ENCODE data around the gene MEIG1. TPM values are rescaled to one million over a fixed set of nuclear protein-coding genes. Genes with fewer than 3 reads are reported as not detected.
"Not testable (repeated sequence)": the region's sequence is repeated elsewhere in the genome, so short reads cannot be mapped to it uniquely, and the experiment has no call there.

Gene MEIG1
- polyA plus RNA-seq, 4 donors: 0.84 to 1.9 (median 1.5) TPM

DNA sequence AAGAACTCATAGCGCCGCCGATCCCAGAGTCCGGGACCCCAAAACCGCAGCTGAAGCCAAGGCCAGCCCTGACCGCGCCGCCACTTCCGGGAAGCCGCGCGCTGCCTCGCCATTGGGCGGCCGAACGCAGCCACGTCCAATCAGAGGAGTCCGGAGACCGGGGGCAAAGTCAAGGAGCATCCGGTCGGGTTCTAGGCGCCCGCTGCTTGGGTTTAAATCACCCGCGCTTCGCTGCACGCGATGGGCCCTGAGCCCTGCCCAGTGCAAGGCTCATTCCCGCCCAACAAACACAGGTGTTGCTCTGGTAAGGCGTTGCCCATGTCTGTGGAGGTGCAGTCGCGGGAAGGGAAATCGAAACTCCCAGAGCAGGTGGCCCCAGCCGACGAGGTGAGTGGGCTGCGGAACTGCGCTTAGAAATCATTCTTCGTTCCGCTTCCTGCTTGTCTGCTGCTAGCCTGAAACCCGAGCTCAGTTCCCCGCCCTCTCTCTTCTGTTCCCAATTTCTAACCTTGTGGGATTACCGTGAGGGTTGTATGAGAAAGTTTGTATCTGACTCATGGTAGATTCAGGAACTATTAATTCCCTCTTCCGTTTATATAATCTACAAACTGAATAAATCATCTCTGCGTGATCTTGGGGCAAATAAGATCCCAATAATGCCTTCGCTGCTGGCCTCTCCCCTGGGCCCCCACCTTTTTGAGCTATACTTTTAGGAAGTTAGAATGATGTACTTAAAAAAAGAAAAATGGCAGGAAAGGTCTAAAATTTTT lies 5.0 kb upstream of the MEIG1 start, which contains the start of gene DCLRE1C:
Gene DCLRE1C (minus strand): TSS at position 96 of the 770 bp plus-strand sequence. CDS start 86 bp downstream, at position 10.
- DNase-seq (ENCODE audit: low read depth in 4 of 4, low spot score in 3 of 4): peak; percentile 80 to 87 (median 83)

DNA sequence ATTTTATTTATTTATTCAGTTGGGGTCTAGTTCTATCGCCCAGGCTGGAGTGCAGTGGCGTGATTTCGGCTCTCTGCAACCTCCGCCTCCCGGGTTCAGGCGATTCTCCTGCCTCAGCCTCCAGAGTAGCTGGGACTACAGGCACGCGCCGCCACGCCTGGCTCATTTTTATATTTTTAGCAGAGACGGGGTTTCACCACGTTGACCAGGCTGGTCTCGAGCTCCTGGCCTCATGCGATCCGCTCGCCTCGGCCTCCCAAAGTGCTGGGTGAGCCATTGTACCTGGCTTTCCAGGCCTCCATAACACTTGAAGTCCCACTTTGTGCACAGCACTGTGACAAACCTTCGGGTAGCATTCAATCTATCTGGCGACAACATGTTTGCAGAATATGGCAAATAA lies 4.3 kb upstream of the MEIG1 start:
- DNase-seq (ENCODE audit: low read depth in 4 of 4, low spot score in 3 of 4): no peak

- DNase-seq (ENCODE audit: low read depth in 4 of 4, low spot score in 3 of 4): no peak
Observed at GRCh38 chr10:14958872-14959220, 342 bp upstream of the MEIG1 start.

DNA sequence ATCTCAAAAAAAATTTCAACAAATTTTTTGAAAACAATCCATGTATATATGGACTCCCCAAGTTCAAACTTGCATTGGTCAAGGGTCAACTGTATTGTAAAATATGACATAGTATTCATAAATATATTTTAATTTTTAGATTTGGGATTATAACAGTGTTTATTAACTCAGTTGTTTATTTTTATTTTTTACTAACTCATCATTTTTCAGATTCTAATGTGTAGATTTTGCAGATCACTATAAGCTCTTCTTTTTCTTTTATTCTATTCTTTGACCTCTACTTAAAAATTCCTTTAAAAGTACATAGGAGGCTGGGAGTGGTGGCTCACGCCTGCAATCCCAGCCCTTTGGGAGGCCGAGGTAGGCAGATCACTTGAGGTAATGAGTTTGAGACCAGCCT lies 8.7 kb downstream of the MEIG1 start:
- DNase-seq (ENCODE audit: low read depth in 4 of 4, low spot score in 3 of 4): no peak

DNA sequence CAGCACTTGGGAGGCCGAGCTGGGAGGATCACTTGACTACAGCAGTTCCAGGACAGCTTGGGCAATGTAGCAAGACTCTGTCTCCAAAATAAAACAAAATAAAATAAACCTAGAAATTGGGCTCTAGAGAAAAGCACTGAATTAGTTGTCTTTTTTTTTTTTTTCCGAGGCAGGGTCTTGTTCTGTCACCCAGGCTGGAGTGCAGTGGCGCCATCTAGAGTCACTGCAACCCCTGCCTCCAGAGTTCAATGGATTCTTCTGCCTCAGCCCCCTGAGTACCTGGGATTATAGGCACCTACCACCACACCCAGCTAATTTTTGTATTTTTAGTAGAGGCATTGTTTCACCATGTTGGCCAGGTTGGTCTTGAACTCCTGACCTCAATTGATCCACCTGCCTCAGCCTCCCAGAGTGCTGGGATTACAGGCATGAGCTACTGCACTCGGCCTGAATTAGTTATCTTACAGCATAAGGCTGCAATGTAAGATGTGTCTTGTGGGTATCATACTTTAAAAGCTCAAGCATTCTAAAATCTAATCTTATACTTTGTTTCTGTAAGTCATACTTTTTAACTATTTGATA lies 12.8 kb downstream of the MEIG1 start:
- no peak for DNase-seq (ENCODE audit: low read depth in 4 of 4, low spot score in 3 of 4)

DNA sequence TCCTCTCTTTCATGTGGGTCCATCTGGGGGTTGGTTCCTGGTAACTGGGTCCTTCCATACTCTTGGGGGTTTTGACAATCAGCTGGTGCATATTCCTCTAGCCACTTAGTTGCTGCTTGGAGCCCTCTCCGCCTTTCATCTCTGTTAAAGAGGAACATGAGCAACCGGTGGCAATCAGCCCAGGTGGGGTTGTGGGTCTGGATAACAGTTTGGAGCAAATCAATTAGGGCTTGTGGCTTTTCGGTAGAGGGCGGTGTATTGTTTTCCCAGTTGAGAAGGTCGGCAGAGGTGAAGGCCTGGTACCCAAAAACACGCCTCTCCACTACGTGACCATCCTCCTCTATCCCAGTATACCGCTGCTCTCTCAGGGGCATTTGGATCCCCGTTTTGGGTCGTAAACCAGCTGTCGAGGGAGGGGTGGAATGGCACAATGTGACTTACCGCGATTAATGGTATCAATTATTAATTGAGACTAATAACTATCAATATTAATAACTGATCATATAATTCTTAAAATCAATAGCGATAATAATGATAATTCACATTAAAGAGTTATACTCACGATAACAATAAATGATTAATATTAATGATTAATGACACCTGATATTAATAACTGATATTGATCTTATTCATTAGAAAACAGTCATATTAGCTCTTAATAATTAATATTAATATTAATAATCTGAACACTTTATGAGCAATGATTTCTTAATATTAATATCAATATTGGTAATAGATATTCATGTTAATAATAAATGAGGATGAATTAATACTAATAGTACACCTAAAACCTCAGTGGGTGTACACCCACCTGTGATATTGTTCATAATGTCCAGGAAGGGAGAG lies 15.2 kb downstream of the MEIG1 start:
- DNase-seq (ENCODE audit: low read depth in 4 of 4, low spot score in 3 of 4): not testable (repeated sequence)

GRCh38 chr10:14975672-14976273 lies 16.6 kb downstream of the MEIG1 start:
- no peak for DNase-seq (ENCODE audit: low read depth in 4 of 4, low spot score in 3 of 4)

DNA sequence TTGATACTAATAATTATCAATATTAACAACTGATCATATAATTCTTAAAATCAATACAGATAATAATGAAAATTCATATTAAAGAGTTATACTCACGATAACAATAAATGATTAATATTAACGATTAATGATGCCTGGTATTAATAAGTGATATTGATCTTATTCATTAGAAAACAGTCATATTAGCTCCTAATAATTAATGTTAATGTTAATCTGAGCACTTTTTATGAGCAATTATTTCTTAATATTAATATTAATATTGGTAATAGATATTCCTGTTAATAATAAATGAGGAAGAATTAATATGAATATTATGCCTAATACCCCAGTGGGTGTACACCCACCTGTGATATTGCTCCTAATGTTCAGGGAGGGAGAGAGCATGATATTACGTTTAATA lies 23.6 kb downstream of the MEIG1 start:
- no peak for DNase-seq (ENCODE audit: low read depth in 4 of 4, low spot score in 3 of 4)

GRCh38 chr10:14989552-14989951 lies 30.4 kb downstream of the MEIG1 start:
- DNase-seq (ENCODE audit: low read depth in 4 of 4, low spot score in 3 of 4): not testable (repeated sequence)

DNA sequence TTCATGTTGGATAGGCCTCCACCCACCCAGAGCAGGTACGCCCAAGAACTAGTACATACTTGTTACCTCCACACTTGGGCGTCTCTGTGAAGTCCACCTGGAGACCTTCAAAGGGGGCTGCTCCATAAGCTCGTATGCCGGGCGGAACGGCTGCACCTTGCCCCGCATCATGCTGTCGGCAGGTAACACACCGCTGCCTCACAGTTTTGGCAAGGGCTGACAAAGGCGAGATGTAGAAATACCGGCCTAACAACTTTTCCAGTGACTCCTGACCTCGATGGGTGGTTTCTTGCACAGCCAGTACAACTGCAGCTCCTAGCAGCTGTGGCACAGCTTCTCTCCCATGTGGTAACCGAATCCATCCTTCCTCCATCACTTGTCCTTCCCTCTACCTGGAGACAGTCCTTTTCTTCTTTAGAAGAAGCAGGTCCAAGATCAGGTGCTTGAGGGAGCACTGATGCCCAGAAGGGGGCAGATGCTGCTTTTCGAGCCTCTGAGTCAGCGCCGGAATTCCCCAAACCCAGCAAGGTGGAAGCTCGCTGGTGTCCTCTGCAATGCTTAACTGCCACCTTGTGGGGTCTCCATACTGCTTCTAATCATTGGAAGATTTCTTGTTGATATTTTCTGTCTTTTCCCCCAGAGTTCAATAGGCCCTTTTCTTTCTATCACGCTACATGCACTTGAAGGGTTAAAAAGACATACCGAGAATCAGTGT lies 32.0 kb downstream of the MEIG1 start:
- DNase-seq (ENCODE audit: low read depth in 4 of 4, low spot score in 3 of 4): not testable (repeated sequence)

DNA sequence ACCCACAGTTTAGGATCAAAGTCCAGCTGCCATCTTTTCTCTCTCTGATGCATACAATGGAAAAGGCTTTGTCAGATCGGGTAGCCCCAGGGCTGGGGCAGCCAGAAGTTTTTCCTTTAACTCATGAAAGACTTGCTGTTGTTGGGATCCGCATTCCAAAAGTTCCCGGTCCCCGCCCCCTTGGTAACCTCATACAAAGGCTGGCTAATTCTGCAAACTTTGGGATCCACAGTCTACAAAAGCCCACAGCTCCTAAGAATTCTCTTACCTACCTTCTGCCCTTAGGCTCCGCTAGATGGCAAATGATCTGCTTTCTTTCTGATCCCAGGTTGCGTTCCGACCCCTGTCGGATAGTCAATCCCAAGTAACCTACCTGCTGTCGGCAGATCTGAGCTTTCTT lies 33.1 kb downstream of the MEIG1 start:
- not testable (repeated sequence) for DNase-seq (ENCODE audit: low read depth in 4 of 4, low spot score in 3 of 4)

- not testable (repeated sequence) for DNase-seq (ENCODE audit: low read depth in 4 of 4, low spot score in 3 of 4)
Observed at GRCh38 chr10:14993500-14994455, 34.6 kb downstream of the MEIG1 start.

GRCh38 chr10:14995964-14996565 lies 36.9 kb downstream of the MEIG1 start:
- no peak for DNase-seq (ENCODE audit: low read depth in 4 of 4, low spot score in 3 of 4)

DNA sequence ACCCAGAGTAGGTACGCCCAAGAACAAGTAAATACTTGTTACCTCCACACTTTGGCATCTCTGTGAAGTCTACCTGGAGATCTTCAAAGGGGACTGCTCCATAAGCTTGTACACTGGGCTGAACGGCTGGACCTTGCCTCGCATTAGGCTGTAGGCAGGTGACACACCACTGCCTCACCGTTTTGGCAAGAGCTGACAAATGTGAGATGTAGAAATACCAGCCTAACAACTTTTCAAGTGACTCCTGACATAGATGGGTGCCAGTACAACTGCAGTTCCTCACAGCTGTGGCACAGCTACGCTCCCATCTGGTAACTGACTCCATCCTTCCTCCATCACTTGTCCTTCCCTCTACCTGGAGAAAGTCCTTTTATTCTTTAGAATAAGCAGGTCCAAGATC lies 54.3 kb downstream of the MEIG1 start:
- not testable (repeated sequence) for DNase-seq (ENCODE audit: low read depth in 4 of 4, low spot score in 3 of 4)

DNA sequence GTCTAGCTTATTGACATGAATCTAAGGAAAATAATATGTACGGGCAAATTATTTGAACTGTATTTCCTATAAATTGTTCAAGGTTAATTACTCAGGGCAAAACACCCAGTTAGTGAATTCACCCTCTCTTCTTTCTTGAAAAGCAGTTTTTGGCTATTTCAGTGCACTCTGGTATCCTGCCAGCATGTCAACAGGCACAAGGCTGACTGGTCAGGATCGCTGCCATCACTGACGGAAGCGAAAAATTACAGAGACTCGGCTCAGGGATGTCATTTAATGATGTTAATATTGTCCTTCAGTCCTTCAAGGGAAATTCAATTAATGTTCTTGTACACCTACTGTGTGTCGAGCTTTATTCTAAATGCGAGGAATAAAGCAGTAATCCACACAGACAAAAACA lies 56.3 kb downstream of the MEIG1 start:
- no peak for DNase-seq (ENCODE audit: low read depth in 4 of 4, low spot score in 3 of 4)

DNA sequence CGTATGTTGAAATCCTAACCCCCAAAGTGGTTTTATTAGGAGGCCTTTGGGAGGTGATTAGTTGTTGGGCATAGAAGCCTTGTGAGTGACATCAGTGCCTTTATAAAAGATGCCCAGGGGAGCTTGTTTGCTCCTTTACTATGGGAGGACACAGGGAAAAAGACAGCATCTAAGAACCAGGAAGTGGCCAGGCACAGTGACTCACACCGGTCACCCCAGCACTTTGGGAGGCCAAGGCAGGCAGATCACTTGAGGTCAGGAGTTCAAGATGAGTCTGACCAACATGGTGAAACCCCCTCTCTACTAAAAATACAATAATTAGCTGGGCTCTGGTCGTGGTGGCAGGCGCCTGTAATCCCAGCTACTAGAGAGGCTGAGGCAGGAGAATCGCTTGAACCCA lies 61.8 kb downstream of the MEIG1 start:
- not testable (repeated sequence) for DNase-seq (ENCODE audit: low read depth in 4 of 4, low spot score in 3 of 4)

Data from right renal pelvis (tissue), 4 donors.